Astrocyte (in vitro differentiated cells and primary cell): ENCODE measurements around the gene OSGIN1.

ENCODE experiments used
- EZH2 ChIP-seq: IDR thresholded peaks from 2 replicates; pipeline ENCODE4 v1.6.1; 2012; ENCODE audit warnings: mild to moderate bottlenecking, low read length, inconsistent platforms; ENCODE audit not compliant: insufficient read depth
- TF ChIP-seq, protein P1 (sequence below): IDR thresholded peaks from 2 replicates; pipeline ENCODE4 v1.5.1; 2011; ENCODE audit warnings: low read depth, mild to moderate bottlenecking, inconsistent platforms, low read length, moderate library complexity; ENCODE audit not compliant: insufficient read depth

DNA sequence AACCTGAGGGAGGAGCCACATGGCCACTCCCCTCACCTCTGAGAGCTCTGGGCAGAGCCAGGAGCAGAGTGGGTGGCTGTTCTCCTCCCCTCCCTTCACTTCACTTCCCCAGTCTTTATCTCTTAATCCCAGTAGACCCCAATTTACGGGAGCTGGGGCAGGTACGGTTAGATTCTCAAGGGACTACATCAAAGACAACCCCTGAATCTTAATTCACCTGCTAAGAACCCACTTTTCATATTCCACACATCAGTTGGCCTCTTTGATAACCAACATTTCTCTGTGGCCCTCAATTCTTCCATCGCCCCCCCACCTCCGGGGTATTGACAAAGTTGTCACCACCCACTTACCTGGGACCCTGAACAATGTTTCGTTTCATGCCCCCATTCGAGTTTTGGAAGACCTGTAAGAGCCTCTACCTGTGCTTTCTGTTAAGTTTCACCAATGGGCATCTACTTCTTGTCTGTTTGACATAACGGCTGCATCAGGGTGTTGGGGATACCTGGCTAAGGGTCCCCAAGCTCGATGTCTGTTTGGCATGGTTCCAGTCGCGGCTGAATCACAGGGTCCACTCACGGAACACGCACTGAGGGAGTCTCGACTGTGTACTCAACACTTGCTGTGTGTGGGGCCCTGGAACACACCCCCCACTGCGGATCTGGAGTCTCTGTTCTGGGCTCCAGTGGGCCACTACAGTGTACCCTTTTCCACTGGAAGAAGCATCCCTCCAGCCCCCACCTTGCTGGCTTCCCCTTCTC lies 61.7 kb downstream of the OSGIN1 start:
- TF ChIP-seq, protein P1, sequence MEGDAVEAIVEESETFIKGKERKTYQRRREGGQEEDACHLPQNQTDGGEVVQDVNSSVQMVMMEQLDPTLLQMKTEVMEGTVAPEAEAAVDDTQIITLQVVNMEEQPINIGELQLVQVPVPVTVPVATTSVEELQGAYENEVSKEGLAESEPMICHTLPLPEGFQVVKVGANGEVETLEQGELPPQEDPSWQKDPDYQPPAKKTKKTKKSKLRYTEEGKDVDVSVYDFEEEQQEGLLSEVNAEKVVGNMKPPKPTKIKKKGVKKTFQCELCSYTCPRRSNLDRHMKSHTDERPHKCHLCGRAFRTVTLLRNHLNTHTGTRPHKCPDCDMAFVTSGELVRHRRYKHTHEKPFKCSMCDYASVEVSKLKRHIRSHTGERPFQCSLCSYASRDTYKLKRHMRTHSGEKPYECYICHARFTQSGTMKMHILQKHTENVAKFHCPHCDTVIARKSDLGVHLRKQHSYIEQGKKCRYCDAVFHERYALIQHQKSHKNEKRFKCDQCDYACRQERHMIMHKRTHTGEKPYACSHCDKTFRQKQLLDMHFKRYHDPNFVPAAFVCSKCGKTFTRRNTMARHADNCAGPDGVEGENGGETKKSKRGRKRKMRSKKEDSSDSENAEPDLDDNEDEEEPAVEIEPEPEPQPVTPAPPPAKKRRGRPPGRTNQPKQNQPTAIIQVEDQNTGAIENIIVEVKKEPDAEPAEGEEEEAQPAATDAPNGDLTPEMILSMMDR: no peak
- TF ChIP-seq EZH2: no peak
